ENCODE measurements around the gene POLD2. TPM values are rescaled to one million over a fixed set of nuclear protein-coding genes. Genes with fewer than 3 reads are reported as not detected.

The POLD2 gene
- total RNA-seq, 1 experiment from 2014 or later: 131 TPM

DNA sequence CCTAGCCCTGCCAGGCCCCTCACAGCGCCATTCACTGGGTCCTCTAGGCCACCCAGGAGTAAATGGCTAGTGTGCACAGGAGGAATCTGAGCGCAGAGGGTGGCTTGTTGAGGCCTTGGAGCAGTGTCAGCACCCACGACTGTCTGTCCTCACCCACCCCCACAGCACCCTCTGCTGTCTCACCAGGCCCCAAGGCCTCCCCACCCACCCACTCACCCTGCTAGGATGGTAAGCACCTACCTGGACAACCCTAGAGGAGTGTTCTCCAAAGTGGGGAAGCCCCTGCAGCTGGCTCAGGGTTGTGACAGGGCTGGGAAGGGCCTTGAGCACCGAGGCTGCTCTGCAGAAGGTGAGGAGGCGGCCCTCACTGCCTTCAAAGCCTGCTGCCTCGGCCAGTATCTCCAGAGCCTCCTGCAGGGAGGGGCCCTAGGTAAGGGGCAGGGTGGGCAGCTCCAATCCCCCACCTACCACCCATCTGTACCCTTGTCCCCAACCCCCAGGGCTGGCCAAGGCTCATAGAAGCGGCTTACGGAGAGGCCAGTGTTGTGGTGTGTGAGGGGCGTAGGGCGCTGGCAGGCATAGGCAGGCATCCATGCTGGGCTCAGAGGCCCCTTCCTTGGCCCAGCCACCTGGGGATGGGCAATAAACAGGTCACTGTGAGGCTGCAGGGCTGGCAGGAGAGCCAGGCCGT is 43.9 kb downstream of the POLD2 start:
- H3K18ac ChIP-seq (ENCODE audit: insufficient read length, low read depth, low read length): no peak overlapping the region
- no peak overlapping the region for H3T11ph ChIP-seq (ENCODE audit: low read length)
- Mint-ChIP-seq H3K9me3 (no peaks in the 10 kb centered on the region), H3K27me3 (ENCODE audit: low read depth) (peaks cover 12% of the 10 kb centered on the region), H3K27ac (no peak overlapping the region), H3K4me3 (no peak overlapping the region), H3K4me1 (peaks cover 9 to 16% of the 10 kb centered on the region in 2 experiments; a peak in 2 of 4 replicates), H3K36me3 (ENCODE audit: insufficient read depth in 1 of 3, low read depth in 3 of 3) (peaks cover 15 to 47% (median 45%) of the 10 kb centered on the region in 3 experiments)
- no peak overlapping the region for H2AFZ ChIP-seq (ENCODE audit: low read length)
- H3K79me2 ChIP-seq (ENCODE audit: insufficient read depth, low read length): no peaks in the 10 kb centered on the region
- H3K9me3 ChIP-seq (ENCODE audit: control insufficient read depth, low read depth, low read length): no peaks in the 10 kb centered on the region
- no peak overlapping the region for H3K27ac ChIP-seq (ENCODE audit: insufficient read length, low read depth, low read length)
- no peak for DNase-seq
- H3K4me2 ChIP-seq (ENCODE audit: insufficient read depth, insufficient read length, low read length): no peak overlapping the region
- no peak overlapping the region for H3K14ac ChIP-seq (ENCODE audit: insufficient read depth, low read length)
- no peak overlapping the region for H2BK15ac ChIP-seq (ENCODE audit: low read depth, low read length)
- no peak overlapping the region for H2BK12ac ChIP-seq (ENCODE audit: insufficient read length, low read depth, low read length)
- H4K20me1 ChIP-seq (ENCODE audit: control insufficient read depth, insufficient read depth, insufficient read length): no peaks in the 10 kb centered on the region
- TF ChIP-seq, protein P1, sequence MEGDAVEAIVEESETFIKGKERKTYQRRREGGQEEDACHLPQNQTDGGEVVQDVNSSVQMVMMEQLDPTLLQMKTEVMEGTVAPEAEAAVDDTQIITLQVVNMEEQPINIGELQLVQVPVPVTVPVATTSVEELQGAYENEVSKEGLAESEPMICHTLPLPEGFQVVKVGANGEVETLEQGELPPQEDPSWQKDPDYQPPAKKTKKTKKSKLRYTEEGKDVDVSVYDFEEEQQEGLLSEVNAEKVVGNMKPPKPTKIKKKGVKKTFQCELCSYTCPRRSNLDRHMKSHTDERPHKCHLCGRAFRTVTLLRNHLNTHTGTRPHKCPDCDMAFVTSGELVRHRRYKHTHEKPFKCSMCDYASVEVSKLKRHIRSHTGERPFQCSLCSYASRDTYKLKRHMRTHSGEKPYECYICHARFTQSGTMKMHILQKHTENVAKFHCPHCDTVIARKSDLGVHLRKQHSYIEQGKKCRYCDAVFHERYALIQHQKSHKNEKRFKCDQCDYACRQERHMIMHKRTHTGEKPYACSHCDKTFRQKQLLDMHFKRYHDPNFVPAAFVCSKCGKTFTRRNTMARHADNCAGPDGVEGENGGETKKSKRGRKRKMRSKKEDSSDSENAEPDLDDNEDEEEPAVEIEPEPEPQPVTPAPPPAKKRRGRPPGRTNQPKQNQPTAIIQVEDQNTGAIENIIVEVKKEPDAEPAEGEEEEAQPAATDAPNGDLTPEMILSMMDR (conservative IDR thresholded peaks at IDR 0.05): no peak
- H2BK120ac ChIP-seq (ENCODE audit: low read depth, low read length, poor library complexity, severe bottlenecking): no peak overlapping the region
- H3K56ac ChIP-seq (ENCODE audit: insufficient read length, low read depth, low read length): no peak overlapping the region
- H2BK20ac ChIP-seq (ENCODE audit: low read depth, low read length, poor library complexity, severe bottlenecking): no peak overlapping the region
- H4K91ac ChIP-seq (ENCODE audit: insufficient read length, low read depth, low read length): no peak overlapping the region
- no peak overlapping the region for H3K23ac ChIP-seq (ENCODE audit: insufficient read length, low read depth, low read length)
- no peak overlapping the region for H2BK5ac ChIP-seq (ENCODE audit: insufficient read length, low read length)
- WGBS (ENCODE audit: extremely low coverage, insufficient read length, low lambda C conversion rate): no CpG with 5 or more reads among the region's 11 CpGs
- no peak overlapping the region for H2AK5ac ChIP-seq (ENCODE audit: insufficient read length, low read length)
- no peaks in the 10 kb centered on the region for H3K79me1 ChIP-seq (ENCODE audit: insufficient read depth, low read depth, low read length, poor library complexity, severe bottlenecking)
- no peak overlapping the region for H3K4ac ChIP-seq (ENCODE audit: low read depth, low read length)
- no peak overlapping the region for H4K5ac ChIP-seq (ENCODE audit: insufficient read length, low read depth, low read length)
- H4K8ac ChIP-seq (replicated peaks; ENCODE audit: insufficient read length, low read depth, low read length): no peak overlapping the region
- no peaks in the 10 kb centered on the region for H3K23me2 ChIP-seq (ENCODE audit: insufficient read length, low read depth, low read length, poor library complexity, severe bottlenecking)
- no peak overlapping the region for H3K9ac ChIP-seq (ENCODE audit: extremely low read depth, insufficient read length, low read length)
- H3K27me3 ChIP-seq (ENCODE audit: insufficient read depth, low read length): no peaks in the 10 kb centered on the region; the same call in 1 of the 2 replicates
- peaks cover 4% of the 10 kb centered on the region; the same call in 1 of the 2 replicates for H3K4me1 ChIP-seq (ENCODE audit: insufficient read depth, low read length)
